Jurkat, Clone E6-1 (cell line): ENCODE results near the gene MPV17L2.
"Not testable (repeated sequence)": the region's sequence is repeated elsewhere in the genome, so short reads cannot be mapped to it uniquely, and the experiment has no call there.

Experiments used
- DNase-seq: peaks from one replicate; pipeline ENCODE4 v3.0.0-alpha.2; 2011; ENCODE audit warnings: low read depth, low spot score
- H3K4me3 ChIP-seq: 2 replicates; pipeline ENCODE4 v1.5.1; 2011; ENCODE audit warnings: mild to moderate bottlenecking, low read length, control low read depth, moderate library complexity

MPV17L2 gene

GRCh38 chr19:18205200-18205892, 12.3 kb downstream of the MPV17L2 start:
- DNase-seq, result no peak
- H3K4me3 ChIP-seq, result peak overlapping the region; percentile 65

- no peak overlapping the region for H3K4me3 ChIP-seq
- no peak for DNase-seq
These were observed 13.0 kb downstream of the MPV17L2 start for GRCh38 chr19:18206018-18206417.

- no peak for DNase-seq
- no peak overlapping the region for H3K4me3 ChIP-seq
These were observed 15.3 kb downstream of the MPV17L2 start for GRCh38 chr19:18208098-18208951.

GRCh38 chr19:18209912-18210311, 16.9 kb downstream of the MPV17L2 start:
- H3K4me3 ChIP-seq, DNase-seq: not testable (repeated sequence)

GRCh38 chr19:18211683-18212082, 18.7 kb downstream of the MPV17L2 start:
- DNase-seq, result no peak
- no peak overlapping the region for H3K4me3 ChIP-seq

GRCh38 chr19:18214779-18215433, 21.9 kb downstream of the MPV17L2 start:
- no peak overlapping the region for H3K4me3 ChIP-seq
- DNase-seq, result no peak

- H3K4me3 ChIP-seq, result no peak overlapping the region
- DNase-seq, result no peak
These were observed 23.8 kb downstream of the MPV17L2 start for GRCh38 chr19:18216789-18217188.

- H3K4me3 ChIP-seq, result no peak overlapping the region
- DNase-seq, result no peak
These were observed 25.1 kb downstream of the MPV17L2 start for GRCh38 chr19:18218159-18218558.

GRCh38 chr19:18218600-18218999, 25.6 kb downstream of the MPV17L2 start:
- no peak for DNase-seq
- no peak overlapping the region for H3K4me3 ChIP-seq

- H3K4me3 ChIP-seq, result no peak overlapping the region
- no peak for DNase-seq
These were observed 27.1 kb downstream of the MPV17L2 start for GRCh38 chr19:18219911-18220631.

GRCh38 chr19:18220632-18221275, 27.7 kb downstream of the MPV17L2 start:
- no peak for DNase-seq
- H3K4me3 ChIP-seq, result no peak overlapping the region

- no peak for DNase-seq
- H3K4me3 ChIP-seq, result no peak overlapping the region
These were observed 29.1 kb downstream of the MPV17L2 start for GRCh38 chr19:18221815-18222725.

- H3K4me3 ChIP-seq, result no peak overlapping the region
- DNase-seq, result no peak
These were observed 31.0 kb downstream of the MPV17L2 start for GRCh38 chr19:18223860-18224524.

- no peak overlapping the region for H3K4me3 ChIP-seq
- DNase-seq, result no peak
These were observed 31.7 kb downstream of the MPV17L2 start for GRCh38 chr19:18224525-18225354.

GRCh38 chr19:18225355-18225701, 32.3 kb downstream of the MPV17L2 start:
- H3K4me3 ChIP-seq, result no peak overlapping the region
- no peak for DNase-seq

GRCh38 chr19:18225702-18226468, 32.9 kb downstream of the MPV17L2 start, which contains the start of gene PDE4C:
PDE4C (minus strand) TSS chr19:18226438; CDS start chr19:18226415, 23 bp downstream.
- no peak within 1 kb of the TSS for H3K4me3 ChIP-seq
- DNase-seq, result no peak
